T-helper 22 cell (primary cell): ENCODE results near the gene RCOR2.

Experiments used
- DNase-seq: peaks from one replicate; pipeline ENCODE4 v3.0.0-alpha.2; 2020; ENCODE audit warnings: low read depth

RCOR2 gene

GRCh38 chr11:63907063-63907462, 9.9 kb downstream of the RCOR2 start:
- no peak for DNase-seq

- peak; percentile 21 for DNase-seq
These were observed 10.4 kb downstream of the RCOR2 start for GRCh38 chr11:63906585-63906984.

- no peak for DNase-seq
These were observed 10.9 kb downstream of the RCOR2 start for GRCh38 chr11:63906087-63906486.

- no peak for DNase-seq
These were observed 11.8 kb downstream of the RCOR2 start for GRCh38 chr11:63905179-63905578.

GRCh38 chr11:63904743-63905142, 12.2 kb downstream of the RCOR2 start:
- DNase-seq: no peak

GRCh38 chr11:63903884-63904283, 13.1 kb downstream of the RCOR2 start:
- no peak for DNase-seq

- no peak for DNase-seq
These were observed 15.3 kb downstream of the RCOR2 start for GRCh38 chr11:63901660-63902059.

GRCh38 chr11:63897459-63898146, 19.4 kb downstream of the RCOR2 start:
- DNase-seq: no peak

GRCh38 chr11:63896071-63896470, 20.9 kb downstream of the RCOR2 start:
- DNase-seq: no peak

- DNase-seq: no peak
These were observed 23.6 kb downstream of the RCOR2 start for GRCh38 chr11:63893355-63893754.

GRCh38 chr11:63892228-63892627, 24.7 kb downstream of the RCOR2 start:
- no peak for DNase-seq

- no peak for DNase-seq
These were observed 26.6 kb downstream of the RCOR2 start for GRCh38 chr11:63890368-63890767.

GRCh38 chr11:63889344-63889743, 27.6 kb downstream of the RCOR2 start:
- no peak for DNase-seq

GRCh38 chr11:63888170-63889086, 28.5 kb downstream of the RCOR2 start:
- DNase-seq: peak; percentile 63

GRCh38 chr11:63887386-63887999, 29.5 kb downstream of the RCOR2 start:
- DNase-seq: no peak

GRCh38 chr11:63884196-63884932, 32.6 kb downstream of the RCOR2 start:
- no peak for DNase-seq

- no peak for DNase-seq
These were observed 33.2 kb downstream of the RCOR2 start for GRCh38 chr11:63883791-63884190.

- no peak for DNase-seq
These were observed 34.3 kb downstream of the RCOR2 start for GRCh38 chr11:63882555-63883242.

- DNase-seq: no peak
These were observed 36.6 kb downstream of the RCOR2 start for GRCh38 chr11:63880403-63880790.

- DNase-seq: no peak
These were observed 37.2 kb downstream of the RCOR2 start for GRCh38 chr11:63879598-63880402.
